T follicular helper cell (primary cell): ENCODE results near the gene MAVS.
"Not testable (repeated sequence)": the region's sequence is repeated elsewhere in the genome, so short reads cannot be mapped to it uniquely, and the experiment has no call there.

ENCODE experiments used
- DNase-seq: peaks from one replicate; pipeline ENCODE4 v3.0.0-alpha.2; 2020; ENCODE audit warnings: low read depth

Gene MAVS

DNA sequence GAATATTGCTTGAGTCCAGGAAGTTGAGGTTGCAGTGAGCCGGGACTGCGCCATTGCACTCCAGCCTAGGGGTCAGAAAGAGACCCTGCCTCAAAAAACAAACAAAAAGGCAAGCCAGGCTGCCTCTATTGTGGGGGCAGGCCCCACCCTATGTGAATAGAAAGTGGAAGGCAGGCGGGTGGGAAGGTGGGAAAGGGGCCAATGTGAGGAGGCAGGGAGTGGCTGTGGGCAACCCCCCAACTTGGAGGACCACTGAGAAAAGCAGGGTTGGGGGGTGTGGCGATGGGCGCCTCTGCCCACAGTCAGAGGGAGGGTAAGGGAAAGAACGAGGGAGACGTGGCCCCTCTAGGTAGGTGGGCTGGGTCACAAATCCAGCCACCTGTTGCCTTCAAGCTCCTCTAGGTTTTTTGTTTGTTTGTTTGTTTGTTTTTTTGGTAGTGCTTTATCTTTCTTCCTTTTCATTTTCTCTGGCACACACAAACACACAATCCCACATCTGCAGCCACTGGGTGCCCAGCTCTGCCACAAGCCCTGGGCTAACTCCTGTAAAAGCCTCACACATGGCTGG lies 31.6 kb upstream of the MAVS start:
- DNase-seq: no peak

DNA sequence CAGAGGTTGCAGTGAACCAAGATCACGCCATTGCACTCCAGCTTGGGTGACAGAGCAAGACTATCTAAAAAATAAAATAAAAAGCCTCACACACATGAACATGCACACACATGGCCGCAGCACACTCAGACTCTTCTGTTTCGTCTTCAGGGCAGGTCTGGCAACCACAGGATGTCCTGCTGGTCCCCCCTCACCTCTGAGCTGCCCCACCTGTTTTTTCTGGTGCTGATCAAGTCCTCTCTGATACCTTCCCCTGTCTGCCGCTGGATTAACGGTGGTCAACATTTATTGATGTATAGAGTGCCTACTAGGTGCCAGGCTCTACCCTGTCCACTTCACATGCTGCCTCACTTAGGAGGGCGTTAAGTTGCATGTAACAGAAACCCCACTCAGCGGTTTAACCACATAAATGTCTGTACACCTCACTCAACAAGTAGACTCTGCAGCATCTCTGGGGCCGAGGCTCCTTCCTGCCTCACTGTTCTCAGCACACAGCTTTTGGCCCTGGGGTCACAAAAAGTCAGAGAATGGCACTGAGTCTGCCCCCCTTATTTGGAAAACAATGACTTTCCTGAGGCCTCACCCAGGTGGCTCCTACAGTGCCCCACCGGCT lies 30.8 kb upstream of the MAVS start:
- DNase-seq: no peak

DNA sequence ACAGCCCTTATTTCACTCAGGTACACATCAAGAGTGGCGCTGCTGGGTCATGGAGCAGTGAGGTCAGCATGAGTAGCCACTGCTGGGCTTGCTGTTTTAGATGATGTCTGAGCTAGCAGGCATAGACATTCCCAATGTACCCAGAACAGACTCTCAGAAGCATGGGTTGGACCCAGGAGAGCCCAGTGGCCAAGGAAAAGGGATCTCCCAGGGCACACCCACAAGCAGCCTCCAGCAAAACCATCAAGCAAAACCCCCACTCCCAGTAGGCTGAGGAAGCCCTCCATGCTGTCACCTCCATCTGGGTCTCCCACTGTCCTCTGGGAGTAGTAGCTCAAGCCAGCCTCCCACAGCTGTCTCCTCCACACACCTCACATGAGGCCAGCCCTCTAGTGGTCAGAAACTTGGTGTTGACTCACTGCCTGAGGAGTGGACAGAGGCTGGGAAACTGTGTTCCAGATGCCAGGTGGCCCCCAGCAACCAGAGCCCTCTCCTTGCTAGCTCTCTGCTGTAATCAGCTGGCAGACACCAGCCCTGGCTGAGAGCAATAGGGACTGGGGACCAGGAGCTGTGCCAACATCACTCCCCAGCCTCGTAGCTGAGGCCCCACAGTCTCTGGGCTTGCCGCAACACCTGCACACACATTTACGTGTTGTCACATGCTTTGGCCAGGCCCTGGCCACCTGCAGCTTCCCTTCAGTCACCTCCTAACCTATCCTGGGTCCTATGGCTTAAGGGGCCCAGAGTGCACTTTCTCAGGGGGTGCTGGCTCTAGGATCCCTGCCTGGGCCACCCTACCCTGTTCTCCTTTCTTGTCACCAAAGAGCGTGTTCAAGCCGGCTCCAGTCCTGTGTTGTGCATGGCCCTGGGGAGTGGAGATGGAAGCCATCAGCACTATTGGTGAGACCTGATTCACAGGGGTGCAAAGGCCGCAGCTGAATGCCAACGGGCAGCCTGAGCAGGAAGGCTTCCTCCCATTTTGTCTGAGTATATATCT lies 28.2 kb upstream of the MAVS start:
- DNase-seq: no peak

DNA sequence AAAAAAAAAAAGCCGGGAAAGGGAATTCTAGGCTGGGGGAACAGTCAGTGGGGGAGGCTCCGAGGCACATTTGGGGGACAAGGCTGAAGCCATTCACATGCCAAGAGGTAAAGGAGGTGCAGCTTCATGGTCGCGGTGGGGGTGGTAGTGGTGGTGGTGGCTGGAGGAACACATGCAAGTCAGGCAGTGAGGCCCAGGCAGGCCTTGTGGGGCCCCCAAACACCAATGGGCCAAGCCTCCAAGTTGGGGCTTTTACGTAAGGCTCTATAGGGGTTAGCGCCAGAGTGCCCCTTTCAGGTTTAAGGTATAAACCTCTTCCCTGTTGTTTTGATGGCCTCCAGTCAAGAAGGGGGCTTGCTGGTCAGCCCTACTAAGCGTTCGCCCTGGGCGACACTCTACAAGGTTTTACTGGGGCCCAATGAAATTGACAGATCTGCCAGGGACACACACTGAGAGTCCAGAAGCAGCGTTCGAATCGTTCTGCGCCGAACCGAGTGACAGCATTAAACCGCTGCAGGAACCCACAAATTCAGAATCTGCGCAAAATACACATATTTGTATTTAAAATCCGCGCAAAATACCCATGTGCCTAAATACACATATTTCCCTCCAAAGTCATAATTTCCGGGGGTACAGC lies 27.1 kb upstream of the MAVS start:
- no peak for DNase-seq

DNA sequence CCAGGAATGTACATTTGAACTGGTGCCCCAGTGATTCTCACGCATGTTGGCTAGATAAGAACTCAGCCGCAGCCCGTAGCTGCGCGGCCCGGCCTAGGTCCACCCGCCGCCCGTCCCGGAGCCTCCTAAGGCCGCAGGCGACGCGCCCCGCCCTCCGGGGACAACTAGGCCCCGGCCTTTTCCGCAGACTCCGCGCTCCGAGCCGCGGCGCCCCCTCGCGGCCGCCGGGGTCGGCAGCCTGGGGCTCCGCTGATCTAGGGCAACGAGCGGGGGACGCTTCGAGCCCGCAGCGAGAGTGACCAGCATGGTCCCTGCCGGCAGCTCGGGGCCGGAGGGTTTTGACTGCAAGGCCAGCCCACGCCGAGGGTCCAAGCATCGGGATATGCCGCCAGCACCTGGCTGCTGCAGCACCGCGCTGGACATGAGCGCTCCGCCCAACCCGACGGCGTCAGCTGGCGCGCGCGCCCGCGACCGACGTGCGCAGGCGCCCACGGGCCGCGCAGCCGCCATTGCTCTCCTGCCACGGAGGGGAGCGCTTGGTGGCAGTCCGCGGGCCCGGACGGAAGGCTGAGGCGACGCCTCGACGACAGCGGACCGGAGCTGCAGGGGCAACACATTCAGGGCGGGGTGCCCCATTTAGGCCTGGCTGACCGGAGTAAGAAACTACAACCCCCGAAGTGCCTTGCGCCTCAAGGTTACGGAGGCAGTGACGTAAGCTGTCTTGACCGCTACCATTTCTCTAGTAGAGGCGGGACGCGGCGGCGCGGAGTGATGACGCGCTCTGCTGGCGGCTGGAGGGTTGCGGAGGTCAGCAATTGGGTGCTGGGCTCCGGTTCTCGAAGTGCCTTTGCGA lies 26.4 kb upstream of the MAVS start, which contains the start of gene AP5S1:
AP5S1 (plus strand) TSS at position 500 of the 853 bp plus-strand sequence. CDS start 1,571 bp downstream, outside the sequence.
- DNase-seq: peak; percentile 85

DNA sequence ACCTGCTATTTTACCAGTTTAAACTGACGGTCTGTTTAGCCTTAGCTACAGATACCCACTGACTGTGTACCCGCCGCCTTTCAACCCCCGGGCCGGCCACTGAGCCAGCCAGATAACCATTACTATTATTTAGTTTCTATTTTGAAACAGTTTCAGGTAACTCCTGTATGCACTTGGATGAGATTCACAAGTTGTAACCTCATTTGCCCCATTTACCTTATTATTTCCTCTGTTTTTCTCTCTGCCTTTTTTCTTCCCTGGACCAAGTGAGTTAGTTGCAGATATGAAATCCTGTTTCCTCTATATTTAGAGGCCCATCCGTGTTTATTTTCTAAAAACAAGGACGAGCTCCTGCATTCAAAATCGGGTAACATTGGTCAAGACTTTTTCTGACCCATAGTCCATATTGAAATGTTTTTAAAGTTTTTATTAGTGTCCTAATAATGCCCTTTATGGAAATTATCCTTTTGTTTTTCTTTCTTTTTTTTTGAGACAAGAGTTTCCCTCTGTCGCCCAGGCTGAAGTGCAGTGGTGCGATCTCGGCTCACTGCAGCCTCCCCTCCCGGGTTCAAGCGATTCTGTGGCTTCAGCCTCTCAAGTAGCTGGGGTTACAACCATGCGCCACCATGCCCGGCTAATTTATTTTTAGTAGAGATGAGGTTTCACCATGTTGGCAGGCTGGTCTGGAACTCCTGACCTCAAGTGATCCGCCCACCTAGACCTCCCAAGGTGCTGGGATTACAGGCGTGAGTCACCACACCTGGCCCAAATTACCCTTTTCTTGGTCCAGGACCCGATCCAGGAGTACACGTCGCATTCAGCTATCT lies 25.5 kb upstream of the MAVS start:
- no peak for DNase-seq

DNA sequence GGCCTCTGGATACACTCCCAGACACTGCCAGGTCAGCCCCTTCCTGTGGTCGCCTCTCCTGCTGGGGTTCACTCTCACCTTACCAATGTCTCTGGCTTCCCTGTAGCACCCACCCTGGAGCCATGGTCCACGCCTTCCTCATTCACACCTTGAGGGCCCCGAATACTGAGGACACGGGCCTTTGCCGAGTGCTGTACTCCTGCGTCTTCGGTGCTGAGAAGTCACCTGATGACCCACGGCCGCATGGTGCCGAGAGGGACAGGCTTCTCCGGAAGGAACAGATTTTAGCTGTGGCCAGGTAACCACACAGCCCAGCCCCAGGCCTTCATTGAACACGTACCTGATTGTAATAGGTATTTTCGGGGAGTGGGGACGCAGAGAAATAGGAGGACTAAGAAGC lies 24.6 kb upstream of the MAVS start:
- DNase-seq: no peak

DNA sequence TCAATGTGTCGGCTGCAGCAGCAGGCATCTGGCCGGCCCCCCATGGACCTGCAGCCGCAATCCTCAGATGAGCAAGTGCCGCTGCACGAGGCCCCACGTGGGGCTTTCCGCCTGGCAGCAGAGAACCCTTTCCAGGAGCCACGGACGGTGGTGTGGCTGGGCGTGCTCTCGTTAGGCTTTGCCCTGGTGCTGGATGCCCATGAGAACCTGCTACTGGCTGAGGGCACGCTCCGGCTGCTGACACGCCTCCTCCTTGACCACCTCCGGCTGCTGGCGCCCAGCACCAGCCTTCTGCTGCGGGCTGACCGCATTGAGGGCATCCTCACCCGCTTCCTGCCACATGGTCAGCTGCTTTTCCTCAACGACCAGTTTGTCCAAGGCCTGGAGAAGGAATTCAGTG lies 22.8 kb upstream of the MAVS start:
- no peak for DNase-seq

DNA sequence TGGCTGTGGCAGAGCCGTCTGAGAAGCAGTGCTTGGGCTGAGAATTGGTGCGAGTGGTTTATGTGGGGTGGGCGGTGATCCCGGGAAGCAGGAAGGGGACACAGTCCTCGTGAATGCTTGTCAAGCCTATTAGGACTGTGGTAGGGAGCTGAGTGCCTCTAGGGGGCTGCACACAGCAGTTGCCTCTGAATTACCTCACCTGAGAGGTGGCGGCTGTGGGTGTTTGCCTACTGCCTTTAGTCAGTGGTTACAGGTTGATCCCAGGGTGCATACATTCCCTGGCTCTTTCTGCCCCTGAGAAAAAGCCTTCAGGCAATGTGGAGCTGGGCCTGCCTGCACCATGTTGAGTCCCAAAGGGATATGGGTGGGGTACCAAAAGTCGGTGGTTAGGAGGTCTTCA lies 21.1 kb upstream of the MAVS start:
- no peak for DNase-seq

DNA sequence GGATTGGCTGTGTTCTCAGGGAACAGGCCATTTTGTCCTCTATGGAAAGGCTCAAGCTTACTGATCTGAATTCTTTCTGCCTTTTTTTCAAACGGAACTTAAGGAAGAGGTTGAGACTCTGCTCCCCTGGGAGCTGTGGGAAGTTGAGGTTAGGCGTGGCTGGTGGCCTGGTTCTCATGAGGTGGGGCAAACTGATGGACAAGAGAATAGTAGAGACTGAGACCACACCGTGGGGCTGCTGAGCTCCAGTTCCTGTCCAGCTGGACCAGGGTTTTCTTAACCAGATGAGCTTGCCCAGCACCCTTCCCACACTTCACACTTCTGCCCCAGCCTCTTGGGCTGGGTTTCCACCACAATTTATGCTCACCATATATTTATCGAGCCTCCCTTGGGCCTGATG lies 20.2 kb upstream of the MAVS start:
- DNase-seq: no peak

DNA sequence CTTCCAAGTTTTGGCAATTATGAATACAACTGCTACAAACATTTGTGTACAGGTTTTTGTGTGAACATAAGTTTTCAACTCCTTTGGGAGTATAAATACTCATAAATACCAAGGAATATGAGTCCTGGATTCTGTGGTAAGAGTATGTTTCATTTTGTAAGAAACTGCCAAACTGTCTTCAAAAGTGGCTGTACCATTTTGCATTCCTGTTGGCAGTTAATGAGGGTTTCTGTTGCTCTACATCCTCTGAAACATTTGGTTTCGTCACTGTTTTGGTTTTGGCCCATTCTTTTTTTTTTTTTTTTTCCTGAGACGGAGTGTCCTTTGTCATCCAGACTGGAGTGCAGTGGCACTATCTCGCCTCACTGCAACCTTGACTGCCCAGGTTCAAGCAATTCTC lies 17.8 kb upstream of the MAVS start:
- no peak for DNase-seq

DNA sequence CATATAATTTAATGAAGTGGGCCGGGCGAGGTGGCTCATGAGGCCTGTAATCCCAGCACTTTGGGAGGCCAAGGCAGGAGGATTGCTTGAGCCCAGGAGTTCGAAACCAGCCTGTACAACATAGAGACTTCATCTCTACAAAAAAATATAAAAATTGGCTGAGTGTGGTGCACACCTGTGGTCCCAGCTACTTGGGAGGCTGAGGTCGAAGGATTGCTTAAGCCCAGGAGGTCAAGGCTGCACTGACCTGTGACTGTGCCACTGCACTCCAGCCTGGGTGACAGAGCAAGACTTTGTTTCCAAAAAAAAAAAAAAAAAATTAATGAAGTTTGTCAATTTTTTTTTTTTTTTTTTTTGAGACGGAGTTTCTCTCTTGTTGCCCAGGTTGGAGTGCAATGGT lies 16.7 kb upstream of the MAVS start:
- not testable (repeated sequence) for DNase-seq

DNA sequence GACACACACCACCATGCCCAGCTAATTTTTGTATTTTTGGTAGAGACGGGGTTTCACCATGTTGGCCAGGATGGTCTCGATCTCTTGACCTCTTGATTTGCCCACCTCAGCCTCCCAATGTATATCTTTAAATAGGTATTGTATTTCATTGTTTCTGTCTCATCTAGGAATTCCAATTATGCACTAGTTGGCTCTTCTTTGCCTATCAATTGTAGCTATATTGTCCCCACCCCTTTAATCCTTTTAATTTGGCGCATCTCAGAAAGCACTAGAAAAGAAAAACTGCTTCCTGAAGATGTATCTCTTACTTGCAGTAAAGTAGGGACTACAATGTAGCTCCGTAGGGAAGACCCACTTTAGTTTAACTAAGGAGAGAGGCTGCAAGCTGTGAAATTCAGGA lies 10.5 kb upstream of the MAVS start:
- no peak for DNase-seq

DNA sequence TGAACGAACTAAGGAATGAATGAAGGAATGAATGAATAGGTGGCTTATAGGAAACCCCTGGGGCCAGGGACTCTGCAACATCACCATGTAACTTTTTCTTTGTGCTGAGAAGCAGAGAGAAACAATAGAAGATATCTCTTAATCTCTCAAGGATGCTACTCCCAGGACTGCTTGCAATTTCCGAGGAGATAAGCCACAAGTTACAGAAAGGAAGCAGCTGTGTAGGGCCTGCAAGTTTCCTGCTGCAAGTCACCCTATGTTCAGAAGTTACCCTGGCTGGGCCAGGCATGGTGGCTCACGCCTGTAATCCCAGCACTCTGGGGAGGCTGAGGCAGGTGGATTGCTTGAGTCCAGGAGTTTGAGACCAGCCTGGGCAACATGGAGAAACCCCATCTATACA lies 7.3 kb upstream of the MAVS start:
- no peak for DNase-seq

DNA sequence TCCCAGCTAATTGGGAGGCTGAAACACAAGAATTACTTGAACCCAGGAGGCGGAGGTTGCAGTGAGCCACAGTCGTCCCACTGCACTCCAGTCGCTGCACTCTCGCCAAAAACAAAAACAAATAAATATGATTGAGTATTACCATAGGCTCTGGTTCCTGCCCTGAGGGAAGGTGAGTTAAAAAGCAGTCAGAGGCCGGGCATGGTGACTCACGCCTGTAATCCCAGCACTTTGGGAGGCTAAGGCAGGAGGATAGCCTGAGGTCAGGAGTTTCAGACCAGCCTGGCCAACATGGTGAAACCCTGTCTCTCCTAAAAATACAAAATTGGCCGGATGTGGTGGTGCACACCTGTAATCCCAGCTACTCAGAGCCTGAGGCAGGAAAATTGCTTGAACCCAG lies 6.4 kb upstream of the MAVS start:
- not testable (repeated sequence) for DNase-seq

DNA sequence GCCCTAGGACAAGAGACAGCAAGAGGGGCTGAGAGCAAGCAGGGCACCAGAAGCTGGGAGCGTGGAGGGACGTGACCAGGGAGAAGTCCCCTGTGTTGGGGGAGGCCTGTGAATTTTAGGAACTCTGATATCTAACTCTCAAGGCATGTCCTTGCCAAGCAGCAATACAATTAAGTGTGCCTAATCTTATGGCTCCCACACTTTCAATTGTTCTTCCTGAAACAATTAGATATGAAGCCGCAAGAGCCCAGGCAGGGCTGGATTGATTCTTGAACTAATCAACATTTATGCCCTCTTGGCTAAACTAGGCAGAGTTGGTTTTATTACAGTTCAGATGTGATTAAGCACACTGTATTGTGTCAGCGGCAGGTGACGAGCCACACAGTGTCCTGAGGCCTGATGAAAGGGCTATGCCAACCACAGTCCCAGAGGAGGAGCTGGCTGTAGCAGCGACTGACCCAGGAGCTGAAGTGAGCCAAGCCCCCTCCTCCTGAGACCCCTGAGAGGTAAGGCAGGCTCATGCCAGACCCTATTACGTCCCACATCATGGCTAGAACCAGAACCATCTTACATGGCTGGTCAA lies 4.2 kb upstream of the MAVS start:
- no peak for DNase-seq

DNA sequence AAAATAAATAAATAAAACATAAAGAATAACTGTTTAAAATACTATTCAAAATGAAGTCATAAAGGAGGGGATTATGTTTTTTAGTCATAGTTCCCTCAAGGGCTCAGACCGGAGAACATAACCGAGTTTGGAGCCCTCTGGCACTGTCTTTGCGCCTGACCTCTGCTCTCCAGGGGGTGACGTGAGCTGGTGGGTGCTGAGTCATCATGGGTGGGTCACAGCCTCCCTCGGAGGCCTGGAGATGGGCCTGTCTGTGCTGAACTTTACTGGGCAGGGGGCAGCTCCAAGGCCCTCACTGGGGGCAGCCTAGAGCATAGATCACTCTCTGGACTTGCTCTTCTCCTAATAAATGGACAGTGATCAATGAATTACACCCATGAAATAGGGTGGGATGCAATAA lies 3.1 kb upstream of the MAVS start:
- no peak for DNase-seq

DNA sequence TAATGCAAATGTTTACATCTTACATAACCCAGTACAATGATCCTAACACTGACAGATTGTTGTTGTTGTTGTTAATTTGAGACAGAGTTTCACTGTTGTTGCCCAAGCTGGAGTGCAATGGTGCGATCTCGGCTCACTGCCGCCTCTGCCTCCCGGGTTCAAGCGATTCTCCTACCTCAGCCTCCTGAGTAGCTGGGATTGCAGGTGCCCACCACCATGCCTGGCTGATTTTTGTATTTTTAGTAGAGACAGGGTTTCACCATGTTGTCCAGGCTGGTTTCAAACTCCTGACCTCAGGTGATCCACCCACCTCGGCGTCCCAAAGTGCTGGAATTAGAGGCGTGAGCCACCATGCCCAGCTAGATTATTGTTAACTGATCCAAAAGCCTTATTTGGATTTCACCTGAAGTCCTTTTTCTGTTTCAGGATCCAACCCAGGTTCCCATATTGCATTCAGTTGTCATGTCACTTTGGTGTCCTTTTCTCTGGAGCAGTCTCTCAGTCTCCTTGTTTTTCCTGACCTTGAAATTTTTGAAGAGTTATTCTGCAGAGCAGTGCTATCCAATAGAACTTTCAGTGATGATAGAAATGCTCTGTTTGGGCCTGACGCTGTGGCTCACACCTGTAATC lies 2.5 kb upstream of the MAVS start:
- not testable (repeated sequence) for DNase-seq

DNA sequence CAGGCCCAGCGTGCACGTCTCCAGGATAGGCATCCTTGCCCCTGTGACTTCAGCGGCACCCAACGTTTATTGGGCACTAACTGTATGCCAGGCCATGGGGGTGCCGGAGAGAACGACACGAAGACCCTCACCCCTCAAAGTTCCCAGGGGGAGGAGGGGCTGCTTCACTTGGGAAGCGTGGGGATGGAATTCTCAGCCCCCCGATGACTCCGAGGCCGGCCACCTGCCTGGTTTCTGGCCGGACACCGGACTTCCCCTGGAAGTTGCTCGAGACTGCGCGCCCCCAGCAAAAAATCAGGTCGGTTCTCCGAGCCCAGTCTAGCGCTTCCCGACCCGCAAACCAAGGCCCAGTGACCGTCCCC lies 275 bp upstream of the MAVS start:
- no peak for DNase-seq

DNA sequence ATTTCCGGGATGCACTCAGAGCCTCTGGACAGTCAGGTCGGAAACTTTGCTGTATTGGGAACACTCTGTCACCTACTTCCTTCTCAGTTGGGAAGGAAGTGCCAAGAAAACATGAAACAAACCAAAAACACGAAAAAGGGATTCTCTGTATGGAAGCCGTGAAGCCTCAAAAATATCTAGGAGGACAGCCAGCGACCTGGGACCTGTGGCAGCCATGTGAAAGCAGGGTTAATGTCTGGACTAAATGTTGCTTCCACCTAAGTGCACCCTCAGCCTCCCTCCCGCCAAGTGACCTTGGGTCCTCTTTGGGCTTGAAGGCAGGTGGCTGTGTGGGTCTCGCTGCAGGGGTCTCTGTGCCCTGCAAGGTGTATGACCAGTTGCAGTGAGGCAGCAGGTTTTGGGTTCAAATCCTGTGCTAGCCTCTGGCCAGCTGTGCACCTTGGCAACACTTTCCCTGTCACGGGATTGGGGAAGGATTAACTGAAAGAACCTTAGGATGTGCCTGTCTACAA lies 851 bp downstream of the MAVS start:
- DNase-seq: no peak
